ENCODE results near the gene SH3GLB1.
"Not testable (repeated sequence)": the region's sequence is repeated elsewhere in the genome, so short reads cannot be mapped to it uniquely, and the experiment has no call there.

Gene SH3GLB1

DNA sequence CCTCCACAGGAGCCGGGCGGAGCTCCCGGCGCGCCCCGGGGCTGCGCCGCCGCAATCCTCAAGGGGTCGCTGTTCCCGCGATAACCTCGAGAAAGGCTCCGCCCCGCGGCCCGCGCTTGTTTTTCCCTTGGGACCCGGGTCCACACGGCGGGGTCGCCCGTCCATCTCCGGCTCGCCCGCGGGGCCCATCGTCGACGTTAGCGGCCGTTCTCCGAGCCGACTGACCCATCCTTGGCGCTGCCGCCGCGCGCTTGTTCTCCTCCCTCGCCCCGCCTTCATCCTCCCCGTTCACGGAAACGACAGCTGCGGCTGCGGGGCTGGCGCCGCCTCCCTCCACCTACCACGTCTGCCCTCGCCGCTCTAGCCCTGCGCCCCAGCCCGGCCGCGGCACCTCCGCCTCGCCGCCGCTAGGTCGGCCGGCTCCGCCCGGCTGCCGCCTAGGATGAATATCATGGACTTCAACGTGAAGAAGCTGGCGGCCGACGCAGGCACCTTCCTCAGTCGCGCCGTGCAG, at the start of gene SH3GLB1:
TSS of gene SH3GLB1 (plus strand) at position 119 of the 514 bp plus-strand sequence. CDS start at position 443, 324 bp downstream.
- DNase-seq = peak; percentile 92

- DNase-seq = not testable (repeated sequence)
Measured at GRCh38 chr1:86658381-86658780, 46.0 kb upstream of the SH3GLB1 start.

GRCh38 chr1:86666368-86666767, 38.0 kb upstream of the SH3GLB1 start:
- no peak for DNase-seq

- DNase-seq = peak; percentile 30
Measured at GRCh38 chr1:86687595-86687994, 16.8 kb upstream of the SH3GLB1 start.

DNA sequence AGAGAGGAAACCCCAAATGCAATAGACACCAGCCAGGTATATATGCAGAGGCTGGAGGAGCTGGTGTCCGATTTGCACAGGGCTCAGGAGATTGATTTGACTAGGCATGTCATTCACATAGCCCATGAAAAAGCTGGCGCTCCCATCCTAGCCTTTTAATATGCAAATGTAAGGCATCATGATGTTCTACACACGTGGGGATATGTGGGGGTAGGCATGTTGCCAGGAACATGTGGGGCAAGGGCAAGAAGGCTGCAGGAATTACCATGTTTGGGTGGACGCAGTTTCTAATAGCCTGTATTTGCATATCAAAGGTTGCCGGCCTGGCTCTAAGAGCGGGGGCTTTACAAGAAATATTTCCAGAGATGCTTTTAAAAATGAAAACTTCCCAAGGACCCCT, 11.7 kb upstream of the SH3GLB1 start:
- no peak for DNase-seq

GRCh38 chr1:86695400-86695799, 9.0 kb upstream of the SH3GLB1 start:
- DNase-seq = no peak

DNA sequence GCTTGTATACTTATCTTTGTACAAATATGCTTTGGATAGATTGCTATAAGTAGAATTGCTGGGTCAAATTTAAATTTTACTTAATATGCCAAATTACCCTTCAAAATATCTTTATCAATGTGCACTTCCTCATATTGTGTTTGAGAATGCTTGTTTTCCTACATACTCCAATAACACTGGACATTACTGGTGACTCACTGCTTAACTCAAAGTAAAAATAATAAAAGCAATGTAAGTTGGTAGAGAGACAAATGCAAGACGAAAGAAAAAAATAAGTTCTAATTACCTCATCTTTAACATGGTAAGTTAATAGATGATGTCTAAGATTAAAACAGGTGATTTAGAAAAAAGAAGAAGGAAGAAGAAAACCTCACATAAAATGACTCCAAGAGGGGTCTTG, 7.9 kb upstream of the SH3GLB1 start:
- no peak for DNase-seq

DNA sequence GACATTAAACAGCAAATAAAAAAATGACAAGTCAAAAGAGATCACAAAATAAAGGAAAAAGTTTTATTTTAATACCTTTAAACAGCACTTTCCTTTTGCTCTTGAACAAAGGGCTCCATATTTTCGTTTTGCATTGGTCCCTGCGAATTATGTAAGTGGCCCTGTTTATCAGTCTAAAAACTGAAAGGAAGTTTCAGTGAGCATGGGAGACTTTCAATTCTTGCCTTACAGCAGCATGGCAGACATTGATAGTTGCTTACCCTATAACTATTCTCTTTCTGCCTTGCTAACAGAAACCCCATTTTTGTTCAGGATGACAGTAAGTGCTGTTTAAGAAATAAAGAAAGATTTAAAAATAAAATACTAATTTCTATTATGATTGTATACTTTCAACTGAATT, 5.2 kb upstream of the SH3GLB1 start:
- no peak for DNase-seq

DNA sequence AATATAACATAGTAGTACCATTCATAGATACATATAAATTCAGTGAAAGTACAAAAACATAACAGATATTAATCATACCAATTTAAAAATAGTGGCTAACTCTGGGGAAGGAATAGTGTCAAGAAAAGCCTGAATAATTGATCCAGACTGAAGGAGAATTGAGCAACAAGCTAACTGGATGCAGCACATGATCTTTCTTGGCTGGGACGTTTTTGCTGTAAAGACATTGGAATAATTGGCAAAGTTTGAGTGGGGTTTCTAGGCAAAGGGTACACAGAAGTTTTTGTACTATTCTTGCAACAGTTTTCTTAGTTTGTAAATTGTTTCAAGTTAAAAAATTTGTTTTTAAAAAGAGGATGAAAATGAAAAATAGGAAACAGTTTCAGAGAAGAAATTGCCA, 2.6 kb upstream of the SH3GLB1 start:
- DNase-seq = no peak

DNA sequence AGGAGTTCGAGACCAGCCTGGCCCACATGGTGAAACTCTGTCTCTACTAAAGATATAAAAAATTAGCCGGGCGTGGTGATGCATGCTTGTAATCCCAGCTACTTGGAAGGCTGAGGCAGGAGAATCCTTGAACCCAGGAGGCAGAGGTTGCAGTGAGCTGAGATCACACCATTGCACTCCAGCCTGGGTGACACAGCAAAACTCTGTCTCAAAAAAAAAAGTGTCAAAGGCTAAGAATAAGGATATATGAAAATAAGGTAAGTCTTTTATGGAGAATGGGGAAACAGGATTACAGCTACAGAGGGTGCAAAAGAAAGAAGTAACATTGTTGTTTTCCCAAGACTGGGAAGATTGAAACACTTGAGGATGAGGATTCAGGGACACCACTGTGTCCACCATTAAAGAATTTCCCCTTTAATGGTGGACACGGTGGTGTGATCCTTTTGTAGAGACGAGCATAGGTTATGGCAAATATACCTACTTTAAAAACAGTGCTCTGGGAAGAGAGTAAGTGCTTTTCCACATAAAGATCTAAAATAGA, 1.4 kb upstream of the SH3GLB1 start:
- not testable (repeated sequence) for DNase-seq

DNA sequence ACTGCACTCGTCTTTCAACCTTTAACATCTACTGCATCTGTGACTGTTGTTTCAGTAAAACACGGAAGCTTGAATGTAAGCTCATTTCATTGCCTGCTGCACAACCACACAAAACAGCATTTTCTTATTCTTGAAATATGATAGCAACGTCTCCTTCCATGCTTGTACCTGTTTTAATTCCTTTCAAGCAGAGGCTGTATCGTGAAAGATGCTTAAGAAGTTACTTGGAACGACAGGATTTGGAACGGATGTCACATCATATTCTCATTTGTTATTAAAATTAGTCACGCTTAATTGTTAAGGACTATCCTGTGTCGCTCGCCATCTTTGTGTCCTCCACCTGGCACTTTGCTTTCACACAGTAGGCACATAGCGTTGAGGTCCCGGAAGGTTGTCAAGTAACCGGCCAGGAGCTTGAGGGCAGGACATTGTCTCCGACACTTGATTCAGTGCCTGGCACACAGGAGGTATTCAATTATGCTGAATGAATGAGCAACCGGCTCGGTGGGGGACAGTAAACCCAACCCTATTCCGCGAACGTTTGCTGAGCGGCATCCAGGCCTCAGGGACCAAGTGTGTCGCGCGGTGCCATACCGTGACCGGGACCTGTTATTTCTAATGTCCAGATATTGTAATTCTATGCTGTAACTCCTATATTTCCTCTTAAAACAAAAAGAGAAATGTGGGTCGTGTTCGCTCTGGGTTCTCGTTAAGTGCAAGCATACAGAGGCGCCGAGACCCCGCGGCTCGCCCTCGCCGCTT, 499 bp upstream of the SH3GLB1 start:
- peak; percentile 76 for DNase-seq

- peak; percentile 71 for DNase-seq
Measured at GRCh38 chr1:86704972-86705664, 742 bp downstream of the SH3GLB1 start.

DNA sequence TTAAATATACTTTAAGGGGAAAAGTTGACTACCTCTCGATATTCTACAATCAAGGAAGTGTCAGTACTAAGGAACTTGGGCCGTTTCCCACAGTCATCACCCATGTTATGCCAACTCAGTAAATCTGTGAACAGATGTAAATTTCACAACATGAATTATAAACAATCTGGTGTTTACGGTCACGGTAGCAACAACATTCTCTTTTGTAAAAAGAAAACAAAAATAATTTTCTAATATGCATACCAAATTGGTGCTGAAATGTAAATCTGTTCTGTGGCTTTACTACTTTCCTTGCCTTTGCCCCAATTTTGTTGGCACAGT, 1.2 kb downstream of the SH3GLB1 start:
- peak; percentile 49 for DNase-seq

- no peak for DNase-seq
Measured at GRCh38 chr1:86706018-86706635, 1.8 kb downstream of the SH3GLB1 start.

DNA sequence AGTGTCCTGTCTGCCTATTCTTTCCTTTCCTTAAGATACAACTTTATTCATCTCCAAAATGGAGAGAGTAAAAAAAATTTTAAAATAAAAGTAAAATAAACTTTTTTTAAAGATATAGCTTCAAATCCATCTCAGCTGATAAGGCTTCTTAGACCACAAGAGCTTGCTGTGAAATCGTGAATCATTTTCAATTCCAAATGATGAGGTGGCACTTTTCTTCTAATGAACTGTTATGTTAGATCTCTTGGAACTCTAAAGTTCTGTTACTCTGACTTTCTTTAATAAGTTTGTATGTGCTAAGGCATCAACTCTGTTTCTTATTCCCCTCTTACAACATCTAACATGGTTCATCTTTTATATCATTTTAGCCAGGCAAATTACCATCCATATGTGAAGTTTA, 4.5 kb downstream of the SH3GLB1 start:
- DNase-seq = peak; percentile 59

GRCh38 chr1:86712088-86712860, 7.9 kb downstream of the SH3GLB1 start:
- no peak for DNase-seq

DNA sequence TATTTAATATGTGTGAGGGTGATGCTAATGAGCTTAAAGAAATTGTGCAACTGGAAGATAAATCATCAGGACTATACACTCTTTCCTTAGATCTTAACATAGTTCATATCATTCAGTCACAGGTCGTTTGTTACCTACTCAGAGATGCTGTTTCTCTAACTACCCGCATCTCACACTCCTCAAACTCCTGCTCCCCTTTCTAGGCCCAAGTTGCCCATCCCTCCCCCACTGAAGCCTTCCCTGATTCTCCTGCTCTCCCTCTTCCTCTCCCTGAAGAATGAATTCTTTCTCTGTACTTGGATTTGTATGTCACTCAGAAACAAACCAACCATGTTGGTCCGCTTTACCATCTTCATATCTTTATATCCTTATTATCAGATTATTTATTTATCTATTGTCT, 9.1 kb downstream of the SH3GLB1 start:
- no peak for DNase-seq

DNA sequence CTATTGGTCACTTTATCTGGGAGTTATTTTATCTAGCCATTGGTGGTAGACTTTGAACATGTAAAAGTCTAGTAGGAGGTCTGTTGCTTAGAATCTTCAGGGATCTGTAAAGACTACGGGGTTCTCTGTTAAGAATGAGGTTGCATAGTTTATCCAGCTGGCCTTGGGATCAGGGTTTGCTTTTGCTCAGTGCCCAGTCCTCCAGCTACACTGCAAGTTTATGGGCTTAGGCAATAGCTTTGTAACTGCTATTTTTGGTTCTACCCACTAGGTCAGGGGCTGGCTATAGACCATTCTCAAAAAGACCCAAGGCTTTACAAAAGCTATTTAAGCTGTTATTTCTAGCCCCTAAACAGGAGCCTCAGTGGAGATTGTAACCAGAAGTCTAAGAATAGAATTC, 9.8 kb downstream of the SH3GLB1 start:
- no peak for DNase-seq

- no peak for DNase-seq
Measured at GRCh38 chr1:86714561-86715244, 10.3 kb downstream of the SH3GLB1 start.

DNA sequence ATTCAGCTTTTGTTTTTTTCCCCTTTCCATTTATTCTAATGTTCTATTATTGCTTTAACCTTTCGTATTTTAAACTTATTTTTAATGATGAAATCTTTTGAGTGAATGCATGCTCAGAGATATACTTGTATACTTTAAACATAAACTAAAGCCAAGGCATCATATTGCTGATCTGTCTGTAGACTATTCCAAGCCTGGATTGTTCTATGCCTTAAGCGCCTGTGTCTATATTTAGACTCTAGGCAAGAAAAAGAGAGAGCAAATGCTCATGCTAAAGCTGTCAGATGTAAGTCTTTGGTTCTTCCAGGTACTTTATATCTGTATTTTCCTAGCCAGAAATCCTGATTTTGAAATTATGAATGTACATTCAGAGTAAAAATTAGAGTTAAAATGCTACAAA, 14.4 kb downstream of the SH3GLB1 start:
- no peak for DNase-seq

DNA sequence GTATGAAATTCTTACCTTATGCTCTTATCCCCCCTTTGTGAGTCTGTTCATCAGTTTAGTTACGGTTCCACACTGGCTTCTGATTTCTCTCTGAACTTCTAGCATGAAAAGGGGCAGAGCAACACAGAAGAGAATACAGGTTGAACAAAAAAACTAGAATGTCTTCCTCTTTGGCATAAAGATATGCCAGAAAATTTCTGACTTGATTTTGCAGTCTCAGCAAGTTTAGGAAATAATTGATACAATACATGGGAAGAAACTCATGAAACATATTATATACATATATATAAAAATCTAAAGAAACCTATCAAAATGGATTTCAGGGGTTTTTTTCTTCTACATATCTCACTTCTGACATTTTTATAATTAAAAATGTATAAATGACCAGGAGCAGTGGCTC, 27.0 kb downstream of the SH3GLB1 start:
- no peak for DNase-seq

DNA sequence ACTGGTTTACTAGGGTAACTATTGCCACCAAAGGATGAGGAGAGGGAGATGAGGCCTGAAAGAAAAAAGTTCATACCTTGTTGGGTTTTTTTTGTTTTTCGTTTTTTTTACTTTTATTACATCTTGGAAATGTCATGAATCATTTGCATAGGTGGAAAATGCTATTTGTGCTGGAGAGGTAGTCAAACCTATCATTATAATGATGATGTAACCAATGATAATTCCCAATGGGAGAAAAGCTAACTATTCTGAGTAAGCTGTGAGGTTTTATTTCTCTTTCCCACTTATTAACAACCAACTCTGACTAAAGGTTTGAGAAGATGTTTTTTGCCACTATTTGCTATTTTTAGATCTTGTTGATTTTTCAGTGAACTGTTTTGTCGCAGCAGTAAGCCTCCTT, 29.0 kb downstream of the SH3GLB1 start:
- no peak for DNase-seq

Data from hematopoietic multipotent progenitor cell treated with erythropoietin and hydrocortisone succinate and interleukin-3 and kit ligand, for 6 days (in vitro differentiated cells).